Embryonic facial prominence (tissue), 1 donor: ENCODE results near the gene COP1.

Experiments used
- DNase-seq: peaks from one replicate; pipeline ENCODE4 v3.0.0-alpha.2; 2016; ENCODE audit errors: extremely low spot score

The COP1 gene

GRCh38 chr1:175963740-175964139 lies 243.3 kb downstream of the COP1 start:
- DNase-seq: no peak

- DNase-seq: no peak
Observed at GRCh38 chr1:175960169-175960568, 246.9 kb downstream of the COP1 start.

- no peak for DNase-seq
Observed at GRCh38 chr1:175951627-175952026, 255.5 kb downstream of the COP1 start.

GRCh38 chr1:175947771-175948170 lies 259.3 kb downstream of the COP1 start:
- no peak for DNase-seq

- no peak for DNase-seq
Observed at GRCh38 chr1:175944591-175944990, 262.5 kb downstream of the COP1 start.

GRCh38 chr1:175941164-175941563 lies 265.9 kb downstream of the COP1 start:
- no peak for DNase-seq

GRCh38 chr1:175936736-175937135 lies 270.4 kb downstream of the COP1 start:
- DNase-seq: no peak

GRCh38 chr1:175935566-175936115 lies 271.4 kb downstream of the COP1 start:
- no peak for DNase-seq

GRCh38 chr1:175935166-175935565 lies 271.9 kb downstream of the COP1 start:
- no peak for DNase-seq

- DNase-seq: no peak
Observed at GRCh38 chr1:175933801-175934200, 273.3 kb downstream of the COP1 start.

GRCh38 chr1:175927944-175928343 lies 279.1 kb downstream of the COP1 start:
- no peak for DNase-seq

- no peak for DNase-seq
Observed at GRCh38 chr1:175922254-175922881, 284.7 kb downstream of the COP1 start.

- no peak for DNase-seq
Observed at GRCh38 chr1:175920381-175920780, 286.7 kb downstream of the COP1 start.

GRCh38 chr1:175919001-175919400 lies 288.1 kb downstream of the COP1 start:
- no peak for DNase-seq

GRCh38 chr1:175918364-175918801 lies 288.7 kb downstream of the COP1 start:
- no peak for DNase-seq

- DNase-seq: no peak
Observed at GRCh38 chr1:175914115-175914514, 293.0 kb downstream of the COP1 start.

GRCh38 chr1:175911138-175911537 lies 295.9 kb downstream of the COP1 start:
- no peak for DNase-seq

GRCh38 chr1:175906370-175906769 lies 300.7 kb downstream of the COP1 start:
- no peak for DNase-seq

- no peak for DNase-seq
Observed at GRCh38 chr1:175904808-175905207, 302.3 kb downstream of the COP1 start.

- DNase-seq: no peak
Observed at GRCh38 chr1:175902281-175902680, 304.8 kb downstream of the COP1 start.

- no peak for DNase-seq
Observed at GRCh38 chr1:175901076-175901836, 305.8 kb downstream of the COP1 start.

- DNase-seq: no peak
Observed at GRCh38 chr1:175900171-175900570, 306.9 kb downstream of the COP1 start.

- no peak for DNase-seq
Observed at GRCh38 chr1:175895966-175896365, 311.1 kb downstream of the COP1 start.
